Astrocyte (in vitro differentiated cells and primary cell): ENCODE data around the gene ZNF273. TPM values are rescaled to one million over a fixed set of nuclear protein-coding genes. Genes with fewer than 3 reads are reported as not detected.
"Not testable (repeated sequence)": the region's sequence is repeated elsewhere in the genome, so short reads cannot be mapped to it uniquely, and the experiment has no call there.

Experiments used
- DNase-seq: peaks from one replicate; pipeline ENCODE4 v3.0.0-alpha.2; 2010; ENCODE audit warnings: low read depth
- FAIRE-seq: peaks from 2 replicates; lab custom pipeline; 2011; peaks lifted over from hg19 to GRCh38; lab: Jason Lieb, UNC
- H2AFZ ChIP-seq: 2 replicates; pipeline ENCODE4 v1.6.0; 2012; ENCODE audit warnings: low read depth, low read length, inconsistent platforms
- H3K27ac ChIP-seq: 2 replicates; pipeline ENCODE4 v1.5.1; 2011; ENCODE audit warnings: low read depth, low read length, inconsistent platforms
- H3K27me3 ChIP-seq: 2 replicates; pipeline ENCODE4 v1.6.0; 2011; ENCODE audit warnings: low read length, inconsistent platforms; ENCODE audit not compliant: insufficient read depth
- H3K36me3 ChIP-seq: 2 replicates; pipeline ENCODE4 v1.5.1; 2011; ENCODE audit warnings: low read length, inconsistent platforms; ENCODE audit not compliant: insufficient read depth
- H3K4me1 ChIP-seq: 2 replicates; pipeline ENCODE4 v1.5.1; 2011; ENCODE audit warnings: low read length, inconsistent platforms; ENCODE audit not compliant: insufficient read depth
- H3K4me2 ChIP-seq: 2 replicates; pipeline ENCODE4 v1.6.0; 2012; ENCODE audit warnings: low read length, inconsistent platforms
- H3K4me3 ChIP-seq: 2 replicates; pipeline ENCODE4 v1.5.1; 2011; ENCODE audit warnings: low read depth, mild to moderate bottlenecking, low read length, inconsistent platforms; ENCODE audit not compliant: insufficient read depth
- H3K79me2 ChIP-seq: 2 replicates; pipeline ENCODE4 v1.6.0; 2012; ENCODE audit warnings: mild to moderate bottlenecking, low read length, inconsistent platforms; ENCODE audit not compliant: insufficient read depth
- H3K9ac ChIP-seq: 2 replicates; pipeline ENCODE4 v1.6.0; 2012; ENCODE audit warnings: mild to moderate bottlenecking, low read length, inconsistent platforms
- H3K9me3 ChIP-seq: 2 replicates; pipeline ENCODE4 v1.5.1; 2012; ENCODE audit warnings: low read depth, mild to moderate bottlenecking, low read length, inconsistent platforms; ENCODE audit not compliant: insufficient read depth
- H4K20me1 ChIP-seq: 2 replicates; pipeline ENCODE4 v1.6.0; 2012; ENCODE audit warnings: low read length, inconsistent platforms; ENCODE audit not compliant: insufficient read depth
- H3K27ac Mint-ChIP-seq: one replicate; pipeline ENCODE4 v1.8.0; 2021; ENCODE audit warnings: mild to moderate bottlenecking, mixed read lengths; ENCODE audit not compliant: unreplicated experiment
- H3K27me3 Mint-ChIP-seq: one replicate; pipeline ENCODE4 v1.8.0; 2021; ENCODE audit warnings: low read depth, mixed read lengths; ENCODE audit not compliant: unreplicated experiment
- H3K36me3 Mint-ChIP-seq: one replicate; pipeline ENCODE4 v1.8.0; 2021; ENCODE audit warnings: low read depth, mixed read lengths; ENCODE audit not compliant: unreplicated experiment
- H3K4me1 Mint-ChIP-seq: one replicate; pipeline ENCODE4 v1.8.0; 2021; ENCODE audit warnings: low read depth, mixed read lengths; ENCODE audit not compliant: unreplicated experiment
- H3K4me3 Mint-ChIP-seq: one replicate; pipeline ENCODE4 v1.8.0; 2021; ENCODE audit warnings: mild to moderate bottlenecking, moderate library complexity, mixed read lengths; ENCODE audit not compliant: unreplicated experiment
- H3K9me3 Mint-ChIP-seq: one replicate; pipeline ENCODE4 v1.8.0; 2021; ENCODE audit warnings: mild to moderate bottlenecking, mixed read lengths; ENCODE audit not compliant: unreplicated experiment
- EZH2 ChIP-seq: IDR thresholded peaks from 2 replicates; pipeline ENCODE4 v1.6.1; 2012; ENCODE audit warnings: mild to moderate bottlenecking, low read length, inconsistent platforms; ENCODE audit not compliant: insufficient read depth
- total RNA-seq: library from RNA; stranded (reverse); gene quantifications from 2 replicates; pipeline ENCODE4 v1.2.1, GENCODE V29; 2021
- TF ChIP-seq, protein P1 (sequence below): IDR thresholded peaks from 2 replicates; pipeline ENCODE4 v1.5.1; 2011; ENCODE audit warnings: low read depth, mild to moderate bottlenecking, inconsistent platforms, low read length, moderate library complexity; ENCODE audit not compliant: insufficient read depth

ZNF273 gene
- total RNA-seq, 1 donor from 2014 or later, result 5.0 TPM

DNA sequence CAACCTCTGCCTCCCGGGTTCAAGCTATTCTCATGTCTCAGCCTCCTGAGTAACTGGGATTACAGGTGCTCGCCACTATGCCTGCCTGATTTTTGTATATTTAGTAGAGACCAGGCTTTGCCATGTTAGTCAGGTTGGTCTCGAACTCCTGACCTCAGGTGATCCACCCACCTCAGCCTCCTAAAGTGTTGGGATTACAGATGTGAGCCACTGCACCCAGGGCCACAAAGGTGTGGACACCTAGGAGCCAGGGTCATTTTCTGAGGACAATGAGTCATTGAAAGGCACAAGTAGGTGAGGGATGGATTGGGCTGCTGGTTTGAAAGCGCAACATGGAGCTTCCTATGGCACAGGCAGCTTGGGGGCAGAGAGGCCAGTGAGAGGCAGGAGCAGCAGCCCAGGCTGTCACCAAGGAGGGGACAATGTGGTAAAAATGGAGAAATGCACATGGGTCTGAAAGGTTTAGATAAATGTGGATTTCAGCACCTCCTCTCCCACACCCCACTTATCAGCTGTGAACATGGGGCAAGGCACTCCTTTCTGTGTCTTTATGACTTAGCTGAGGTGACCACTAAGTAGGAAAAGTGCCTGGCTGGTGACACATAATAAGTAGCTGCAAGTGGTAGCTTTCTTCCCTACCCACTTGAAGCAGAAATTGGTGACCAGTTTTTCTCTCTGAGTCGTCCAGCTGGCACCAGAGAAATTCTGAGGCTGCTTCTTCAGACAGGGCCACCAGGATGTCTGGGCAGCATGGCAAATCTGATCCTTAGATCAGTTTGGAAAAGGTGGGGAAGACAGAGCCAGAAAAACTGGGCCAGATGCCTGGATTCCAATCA lies 41.8 kb downstream of the ZNF273 start:
- H3K79me2 ChIP-seq, H3K9ac ChIP-seq, H3K27me3 ChIP-seq, FAIRE-seq, H3K9me3 Mint-ChIP-seq, DNase-seq, H3K36me3 ChIP-seq, H3K4me2 ChIP-seq, H3K27ac Mint-ChIP-seq, H3K27ac ChIP-seq, H3K4me3 Mint-ChIP-seq, H4K20me1 ChIP-seq, H3K4me1 ChIP-seq, H3K4me1 Mint-ChIP-seq, H3K9me3 ChIP-seq, H2AFZ ChIP-seq, H3K4me3 ChIP-seq, H3K36me3 Mint-ChIP-seq: not testable (repeated sequence)
- H3K27me3 Mint-ChIP-seq, result peaks cover 44% of the 10 kb centered on the region

DNA sequence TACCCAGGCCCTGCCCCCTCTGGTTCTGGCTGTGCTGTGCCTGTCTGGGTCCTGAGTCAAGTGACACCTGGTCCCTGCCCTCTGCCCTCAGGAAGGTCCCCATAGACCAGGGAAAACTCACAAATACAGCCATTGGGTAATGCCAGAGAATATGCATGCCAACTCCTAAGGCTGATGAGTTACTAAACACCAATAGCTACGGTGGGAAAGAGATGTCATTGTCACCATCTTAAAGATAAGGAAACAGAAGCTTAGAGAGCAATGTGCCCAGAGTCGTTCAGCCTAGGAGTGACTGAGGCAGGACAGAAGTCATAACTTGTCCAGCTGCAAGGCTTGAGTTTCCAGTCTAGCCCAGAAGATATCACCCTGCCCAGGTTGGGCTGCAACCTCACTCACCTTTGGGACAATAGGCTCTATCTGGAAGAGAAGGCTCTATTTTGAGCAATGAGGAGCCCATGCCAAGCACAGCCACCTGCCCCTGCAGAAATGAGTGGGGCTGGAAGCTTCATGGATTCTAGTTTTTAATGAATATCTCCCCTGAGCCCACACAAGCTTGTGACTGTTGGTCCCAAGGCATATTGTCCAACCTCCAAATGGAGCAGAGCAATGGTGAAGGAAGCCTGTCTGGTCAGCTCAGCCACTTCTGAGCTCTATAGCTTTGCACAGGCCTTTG lies 42.6 kb downstream of the ZNF273 start:
- H3K4me2 ChIP-seq, result no peak overlapping the region
- no peak for FAIRE-seq
- H3K79me2 ChIP-seq, result no peaks in the 10 kb centered on the region
- TF ChIP-seq, protein P1, sequence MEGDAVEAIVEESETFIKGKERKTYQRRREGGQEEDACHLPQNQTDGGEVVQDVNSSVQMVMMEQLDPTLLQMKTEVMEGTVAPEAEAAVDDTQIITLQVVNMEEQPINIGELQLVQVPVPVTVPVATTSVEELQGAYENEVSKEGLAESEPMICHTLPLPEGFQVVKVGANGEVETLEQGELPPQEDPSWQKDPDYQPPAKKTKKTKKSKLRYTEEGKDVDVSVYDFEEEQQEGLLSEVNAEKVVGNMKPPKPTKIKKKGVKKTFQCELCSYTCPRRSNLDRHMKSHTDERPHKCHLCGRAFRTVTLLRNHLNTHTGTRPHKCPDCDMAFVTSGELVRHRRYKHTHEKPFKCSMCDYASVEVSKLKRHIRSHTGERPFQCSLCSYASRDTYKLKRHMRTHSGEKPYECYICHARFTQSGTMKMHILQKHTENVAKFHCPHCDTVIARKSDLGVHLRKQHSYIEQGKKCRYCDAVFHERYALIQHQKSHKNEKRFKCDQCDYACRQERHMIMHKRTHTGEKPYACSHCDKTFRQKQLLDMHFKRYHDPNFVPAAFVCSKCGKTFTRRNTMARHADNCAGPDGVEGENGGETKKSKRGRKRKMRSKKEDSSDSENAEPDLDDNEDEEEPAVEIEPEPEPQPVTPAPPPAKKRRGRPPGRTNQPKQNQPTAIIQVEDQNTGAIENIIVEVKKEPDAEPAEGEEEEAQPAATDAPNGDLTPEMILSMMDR, result no peak
- Mint-ChIP-seq H3K4me3 (no peak overlapping the region), H3K27me3 (peaks cover 51% of the 10 kb centered on the region), H3K27ac (no peak overlapping the region), H3K36me3 (no peaks in the 10 kb centered on the region), H3K4me1 (peaks cover 3% of the 10 kb centered on the region), H3K9me3 (peaks cover 6% of the 10 kb centered on the region)
- H2AFZ ChIP-seq, result no peak overlapping the region
- H3K27ac ChIP-seq, result no peak overlapping the region
- H4K20me1 ChIP-seq, result no peaks in the 10 kb centered on the region
- H3K4me1 ChIP-seq, result no peaks in the 10 kb centered on the region
- DNase-seq, result no peak
- H3K4me3 ChIP-seq, result no peak overlapping the region
- peaks cover 5% of the 10 kb centered on the region for H3K9me3 ChIP-seq
- no peak overlapping the region for H3K9ac ChIP-seq
- H3K36me3 ChIP-seq, result no peaks in the 10 kb centered on the region
- H3K27me3 ChIP-seq, result peaks cover 9% of the 10 kb centered on the region

GRCh38 chr7:64946772-64947171 lies 43.7 kb downstream of the ZNF273 start:
- DNase-seq, result no peak
- Histone ChIP-seq H3K9ac (no peak overlapping the region), H3K27ac (no peak overlapping the region), H3K36me3 (no peaks in the 10 kb centered on the region), H3K4me1 (no peaks in the 10 kb centered on the region), H3K4me3 (no peak overlapping the region), H3K79me2 (no peaks in the 10 kb centered on the region), H3K4me2 (peak overlapping the region; percentile 76), H3K27me3 (peaks cover 9% of the 10 kb centered on the region), H4K20me1 (no peaks in the 10 kb centered on the region), H2AFZ (no peak overlapping the region), H3K9me3 (peaks cover 5% of the 10 kb centered on the region)
- Mint-ChIP-seq H3K27me3 (peaks cover 53% of the 10 kb centered on the region), H3K4me1 (peaks cover 3% of the 10 kb centered on the region), H3K27ac (no peak overlapping the region), H3K9me3 (peaks cover 6% of the 10 kb centered on the region), H3K4me3 (no peak overlapping the region), H3K36me3 (no peaks in the 10 kb centered on the region)
- TF ChIP-seq, protein P1, result no peak
- no peak for TF ChIP-seq EZH2
- no peak for FAIRE-seq
